Natural killer cell (primary cell): ENCODE data around the gene WDR81. TPM values are rescaled to one million over a fixed set of nuclear protein-coding genes. Genes with fewer than 3 reads are reported as not detected.

Source experiments
- ATAC-seq, 3 donors: fragments of 150-1000 bp in 2 of 3; fragments of 200-7000 bp in 1 of 3; cut with Tn5 transposase; 1 replicate in 1 of 3; 2 replicates in 2 of 3; pipeline ENCODE4 v1.10.0; 2021; ENCODE audit warnings: mild to moderate bottlenecking in 2 of 3, moderate library complexity in 2 of 3
- DNase-seq, 2 donors: peaks; one replicate each; pipeline versions ENCODE4 v3.0.0 to v3.0.0-alpha.2; 2013 to 2021; ENCODE audit warnings: mixed read lengths in 1 of 2
- H3K27ac ChIP-seq: one replicate; pipeline ENCODE4 v1.5.1; 2013; ENCODE audit warnings: mild to moderate bottlenecking, low read length
- H3K27me3 ChIP-seq: one replicate; pipeline ENCODE4 v1.6.1; 2013; ENCODE audit warnings: low read length; ENCODE audit not compliant: control insufficient read depth, insufficient read depth
- H3K36me3 ChIP-seq: one replicate; pipeline ENCODE4 v1.6.1; 2013; ENCODE audit warnings: low read length; ENCODE audit not compliant: control insufficient read depth, insufficient read depth
- H3K4me1 ChIP-seq: one replicate; pipeline ENCODE4 v1.6.1; 2013; ENCODE audit warnings: low read length; ENCODE audit not compliant: control insufficient read depth, insufficient read depth
- H3K4me3 ChIP-seq: one replicate; pipeline ENCODE4 v1.5.1; 2013; ENCODE audit warnings: low read length
- H3K9me3 ChIP-seq: one replicate; pipeline ENCODE4 v1.6.1; 2013; ENCODE audit warnings: low read length; ENCODE audit not compliant: control insufficient read depth, insufficient read depth
- H3K27ac Mint-ChIP-seq, 2 donors: one replicate each; pipeline ENCODE4 v1.8.0; 2022; ENCODE audit warnings: mild to moderate bottlenecking in 2 of 2, mixed read lengths in 2 of 2, moderate library complexity in 1 of 2
- H3K27me3 Mint-ChIP-seq, 2 donors: one replicate each; pipeline ENCODE4 v1.8.0; 2022; ENCODE audit warnings: low read depth in 2 of 2, mixed read lengths in 2 of 2
- H3K36me3 Mint-ChIP-seq: one replicate; pipeline ENCODE4 v1.8.0; 2022; ENCODE audit warnings: mixed read lengths
- H3K4me1 Mint-ChIP-seq, 2 donors: one replicate each; pipeline ENCODE4 v1.8.0; 2022; ENCODE audit warnings: mixed read lengths in 2 of 2
- H3K4me3 Mint-ChIP-seq: one replicate; pipeline ENCODE4 v1.8.0; 2022; ENCODE audit warnings: mild to moderate bottlenecking, moderate library complexity, mixed read lengths
- H3K9me3 Mint-ChIP-seq, 2 donors: one replicate each; pipeline ENCODE4 v1.8.0; 2022; ENCODE audit warnings: mixed read lengths in 2 of 2
- CTCF ChIP-seq: fragments of 200-600 bp; IDR thresholded peaks from one replicate; pipeline ENCODE4 v1.8.0; 2022; ENCODE audit warnings: antibody characterized with exemption
- WGBS: methylation state at CpG from one replicate; pipeline ENCODE4 v1.1.7; 2013; ENCODE audit warnings: missing lambda C conversion rate; ENCODE audit not compliant: insufficient coverage; 5-methylcytosine and 5-hydroxymethylcytosine counted together
- intact Hi-C: fragments of 100-400 bp; cut with micrococcal nuclease; formaldehyde crosslinking; loops from one replicate; pipeline ENCODE4 v1.14.2; 2022
- total RNA-seq, 4 donors: library from RNA; stranded (reverse); fragments of 120-200 nt in 1 of 4; gene quantifications; one replicate each; pipeline versions ENCODE4 v1.2.3 to v1.2.4, GENCODE V29; 2013 to 2022

Gene WDR81
- total RNA-seq, result 10 to 100 TPM; 40.8 to 54.2 (median 46.2) TPM
- 32.2 TPM for total RNA-seq (2013)

GRCh38 chr17:1724351-1724868, at the start of gene WDR81:
TSS of gene WDR81 (plus strand) at chr17:1724704. CDS start at chr17:1724960, 256 bp downstream.
- Mint-ChIP-seq H3K36me3 (no peaks in the 10 kb centered on the region), H3K27ac (peak within 1 kb of the TSS; percentile 88 to 93), H3K27me3 (no peaks in the 10 kb centered on the region), H3K9me3 (no peaks in the 10 kb centered on the region), H3K4me3 (peak within 1 kb of the TSS; percentile 79), H3K4me1 (peaks cover 15 to 40% of the 10 kb centered on the region in 2 donors)
- Histone ChIP-seq H3K4me1 (peaks cover 70% of the 10 kb centered on the region), H3K27ac (peak within 1 kb of the TSS; percentile 79), H3K9me3 (no peaks in the 10 kb centered on the region), H3K4me3 (peak within 1 kb of the TSS; percentile 53), H3K36me3 (peaks cover 21% of the 10 kb centered on the region), H3K27me3 (no peaks in the 10 kb centered on the region)
- DNase-seq, result peak; percentile 86 to 93
- WGBS, result under 1% methylated on average over 57 of the region's 57 CpGs
- TF ChIP-seq CTCF, result no peak
- peak; percentile 71 to 85 (median 82) for ATAC-seq
- intact Hi-C loops, result loop anchor here (5.0 kb wide), 2 partner anchors 58 to 143 kb away; no protein-coding TSS in a partner anchor

GRCh38 chr17:1676401-1676800, 48.1 kb upstream of the WDR81 start:
- no peaks in the 10 kb centered on the region for H3K27me3 ChIP-seq
- H3K27ac ChIP-seq, result no peak overlapping the region
- H3K36me3 ChIP-seq, result peaks cover 95% of the 10 kb centered on the region
- H3K9me3 ChIP-seq, result no peaks in the 10 kb centered on the region
- H3K4me3 Mint-ChIP-seq, result no peak overlapping the region
- DNase-seq, result no peak
- peaks cover 9 to 12% of the 10 kb centered on the region in 2 donors for H3K4me1 Mint-ChIP-seq
- H3K4me1 ChIP-seq, result no peaks in the 10 kb centered on the region
- H3K27me3 Mint-ChIP-seq, result no peaks in the 10 kb centered on the region
- H3K27ac Mint-ChIP-seq, result no peak overlapping the region
- ATAC-seq, result peak in 1 of 3 donors; percentile 17
- no peak overlapping the region for H3K4me3 ChIP-seq
- H3K36me3 Mint-ChIP-seq, result peaks cover 36% of the 10 kb centered on the region
- intact Hi-C loops, result no loop called here
- no peaks in the 10 kb centered on the region for H3K9me3 Mint-ChIP-seq
- 97% methylated on average over 13 of the region's 13 CpGs for WGBS
- TF ChIP-seq CTCF, result no peak

GRCh38 chr17:1683459-1683858, 41.0 kb upstream of the WDR81 start:
- no peaks in the 10 kb centered on the region for H3K27me3 ChIP-seq
- H3K27me3 Mint-ChIP-seq, result no peaks in the 10 kb centered on the region
- H3K27ac ChIP-seq, result no peak overlapping the region
- no peaks in the 10 kb centered on the region for H3K9me3 ChIP-seq
- peaks cover 28% of the 10 kb centered on the region for H3K4me1 ChIP-seq
- H3K9me3 Mint-ChIP-seq, result no peaks in the 10 kb centered on the region
- TF ChIP-seq CTCF, result no peak
- ATAC-seq (no peak), DNase-seq (peak in 1 of 2 donors; percentile 6)
- peaks cover 38 to 44% of the 10 kb centered on the region in 2 donors for H3K4me1 Mint-ChIP-seq
- intact Hi-C loops, result no loop called here
- peak overlapping the region; percentile 100 for H3K4me3 Mint-ChIP-seq
- peaks cover 46% of the 10 kb centered on the region for H3K36me3 ChIP-seq
- 60% methylated on average over 5 of the region's 5 CpGs for WGBS
- peak overlapping the region; percentile 90 for H3K4me3 ChIP-seq
- peaks cover 29% of the 10 kb centered on the region for H3K36me3 Mint-ChIP-seq
- H3K27ac Mint-ChIP-seq, result peak overlapping the region; percentile 98
